ENCODE data around the gene BRD9. TPM values are rescaled to one million over a fixed set of nuclear protein-coding genes. Genes with fewer than 3 reads are reported as not detected.

Gene BRD9
- total and polyA plus RNA-seq, 2 of the 13 experiments (the other 11 are each of a cell fraction or from before 2014, with no cell fraction given), result 5.2 to 22.9 TPM

GRCh38 chr5:892394-893136 is at the start of gene BRD9, which contains the start of gene TRIP13 (continued):
- TF ChIP-seq CSRNP1 (CRISPR knock-in tag; IDR thresholded peaks at IDR 0.05), result peak; percentile 94
- TF ChIP-seq ZSCAN21 (CRISPR knock-in tag; IDR thresholded peaks at IDR 0.05; ENCODE audit: borderline replicate concordance), result peak; percentile 79
- TF ChIP-seq PAWR (CRISPR knock-in tag; IDR thresholded peaks at IDR 0.05; ENCODE audit: borderline replicate concordance), result no peak
- TF ChIP-seq ZC3H13 (CRISPR knock-in tag; IDR thresholded peaks at IDR 0.05), result peak; percentile 30
- TF ChIP-seq SAP130 (CRISPR knock-in tag; IDR thresholded peaks at IDR 0.05; ENCODE audit: low read depth), result peak; percentile 100
- no peak for TF ChIP-seq ZNF7 (CRISPR knock-in tag; IDR thresholded peaks at IDR 0.05)
- 0 out of 2 replicates have a peak, but pooled peaks have one; percentile 13 for TF ChIP-seq ZNF232 (CRISPR knock-in tag; IDR thresholded peaks at IDR 0.05; ENCODE audit: borderline replicate concordance)
- TF ChIP-seq EZH2 (conservative IDR thresholded peaks at IDR 0.05; ENCODE audit: low read depth, low read length), result no peak
- peak; percentile 18 for TF ChIP-seq MED8 (CRISPR knock-in tag; IDR thresholded peaks at IDR 0.05; ENCODE audit: insufficient replicate concordance)
- TF ChIP-seq SIN3B (IDR thresholded peaks at IDR 0.05; ENCODE audit: low read length), result peak; percentile 99
- TF ChIP-seq AHR (CRISPR knock-in tag; IDR thresholded peaks at IDR 0.05), result 0 out of 2 replicates have a peak, but pooled peaks have one; percentile 17
- no peak for TF ChIP-seq CENPBD1 (CRISPR knock-in tag; IDR thresholded peaks at IDR 0.05; ENCODE audit: borderline replicate concordance, low read depth)
- TF ChIP-seq RXRB (CRISPR knock-in tag; IDR thresholded peaks at IDR 0.05; ENCODE audit: borderline replicate concordance), result no peak
- TF ChIP-seq GMEB1 (CRISPR knock-in tag; IDR thresholded peaks at IDR 0.05; ENCODE audit: borderline replicate concordance), result peak; percentile 49; the same call in 1 of the 2 replicates
- no peak for TF ChIP-seq CERS6 (CRISPR knock-in tag; IDR thresholded peaks at IDR 0.05)
- no peak for TF ChIP-seq ZFP41 (CRISPR knock-in tag; IDR thresholded peaks at IDR 0.05; ENCODE audit: borderline replicate concordance)
- TF ChIP-seq KDM5A (IDR thresholded peaks at IDR 0.05; ENCODE audit: borderline replicate concordance, low read length), result peak; percentile 76; the same call in 1 of the 2 replicates
- no peak for TF ChIP-seq SOX13 (IDR thresholded peaks at IDR 0.05)
- TF ChIP-seq SOX13 (CRISPR knock-in tag; conservative IDR thresholded peaks at IDR 0.05 in 1 of 2, IDR thresholded peaks at IDR 0.05 in 1 of 2), result peak in 1 of 2 experiments; percentile 37; a peak in 1 of 4 replicates
- TF ChIP-seq ZSCAN5A (CRISPR knock-in tag; IDR thresholded peaks at IDR 0.05; ENCODE audit: borderline replicate concordance), result no peak
- no peak for TF ChIP-seq RBAK (CRISPR knock-in tag; IDR thresholded peaks at IDR 0.05)
- TF ChIP-seq ELF4 (CRISPR knock-in tag; IDR thresholded peaks at IDR 0.05; ENCODE audit: borderline replicate concordance), result no peak
- TF ChIP-seq ZNF337 (CRISPR knock-in tag; IDR thresholded peaks at IDR 0.05; ENCODE audit: borderline replicate concordance, low read depth), result no peak

All from HepG2 (cell line).